Thyroid gland (tissue), 4 donors: ENCODE measurements around the gene VAPA. TPM values are rescaled to one million over a fixed set of nuclear protein-coding genes. Genes with fewer than 3 reads are reported as not detected.
"Not testable (repeated sequence)": the region's sequence is repeated elsewhere in the genome, so short reads cannot be mapped to it uniquely, and the experiment has no call there.

Experiments used
- DNase-seq, 2 donors: peaks; one replicate each; pipeline ENCODE4 v3.0.0-alpha.2; 2019
- H3K27ac ChIP-seq, 3 donors: fragments of 200-600 bp; sonication (generic); 1 replicate in 2 of 3; 2 replicates in 1 of 3; pipeline ENCODE4 v1.5.1; 2016 to 2019; ENCODE audit warnings: mild to moderate bottlenecking in 1 of 3, moderate library complexity in 1 of 3
- H3K27me3 ChIP-seq: fragments of 200-600 bp; sonication (generic); one replicate; pipeline ENCODE4 v1.5.1; 2019
- H3K36me3 ChIP-seq, 2 donors: fragments of 200-600 bp; sonication (generic); one replicate each; pipeline ENCODE4 v1.5.1; 2016 to 2019
- H3K4me1 ChIP-seq, 2 donors: fragments of 200-600 bp; sonication (generic); one replicate each; pipeline ENCODE4 v1.5.1; 2017 to 2019
- H3K4me3 ChIP-seq, 3 donors: fragments of 200-600 bp; sonication (generic); replicated peaks in 1 of 3; 1 replicate in 2 of 3; 2 replicates in 1 of 3; pipeline ENCODE4 v1.5.1; 2016; ENCODE audit warnings: mild to moderate bottlenecking in 1 of 3
- H3K9me3 ChIP-seq: fragments of 200-600 bp; sonication (generic); one replicate; pipeline ENCODE4 v1.5.1; 2017
- POLR2A ChIP-seq, 2 donors: fragments of 450-650 bp; IDR thresholded peaks; one replicate each; pipeline ENCODE4 v1.6.1; 2017; ENCODE audit warnings: antibody characterized with exemption in 2 of 2, mild to moderate bottlenecking in 2 of 2, moderate library complexity in 1 of 2
- WGBS, 2 donors: methylation state at CpG; one replicate each; pipeline ENCODE4 v1.1.5; 2017; 5-methylcytosine and 5-hydroxymethylcytosine counted together
- intact Hi-C: fragments of 100-400 bp; cut with DNase I; formaldehyde crosslinking; loops from one replicate; pipeline ENCODE4 v1.15.1; 2023
- total RNA-seq, 4 donors: library from RNA; depleted of rRNA; stranded (reverse); fragments of >200 nt; gene quantifications; one replicate each; pipeline ENCODE4 v1.2.3, GENCODE V29; 2016
- TF ChIP-seq, protein P1 (sequence below), 6 experiments: fragments of 200-600 bp in 3 of 6; fragments of 450-650 bp in 3 of 6; sonication (generic) in 3 of 6; IDR thresholded peaks; one replicate each; pipeline ENCODE4 v1.5.1; 2016 to 2019; ENCODE audit warnings: antibody characterized with exemption in 6 of 6, mild to moderate bottlenecking in 2 of 6, inconsistent platforms in 1 of 6, moderate library complexity in 1 of 6

The VAPA gene
- total RNA-seq, 4 donors from 2014 or later, result 232 to 261 (median 244) TPM

DNA sequence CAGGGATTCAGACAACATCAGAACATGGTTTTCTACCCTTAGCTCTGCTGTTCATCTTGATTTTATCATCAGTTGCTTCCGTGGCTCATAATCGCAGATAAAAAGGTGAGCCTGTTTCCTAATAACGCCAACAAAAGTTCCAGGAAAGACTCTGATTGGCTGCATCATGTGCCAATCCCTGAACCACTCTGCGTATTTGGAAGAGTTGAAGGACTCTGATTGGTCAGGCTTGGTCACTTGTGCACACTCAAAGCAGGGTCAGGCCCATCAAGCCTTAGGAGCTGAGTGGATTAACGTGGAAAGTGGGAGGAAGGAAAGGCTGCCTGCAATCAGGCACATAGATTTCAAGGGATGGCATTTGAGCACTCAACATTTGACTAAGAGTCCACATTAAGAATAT lies 16.7 kb upstream of the VAPA start:
- Histone ChIP-seq H3K4me1 (no peaks in the 10 kb centered on the region), H3K36me3 (no peaks in the 10 kb centered on the region), H3K27me3 (no peaks in the 10 kb centered on the region), H3K27ac (no peak overlapping the region), H3K9me3 (no peaks in the 10 kb centered on the region), H3K4me3 (no peak overlapping the region)
- TF ChIP-seq, protein P1, sequence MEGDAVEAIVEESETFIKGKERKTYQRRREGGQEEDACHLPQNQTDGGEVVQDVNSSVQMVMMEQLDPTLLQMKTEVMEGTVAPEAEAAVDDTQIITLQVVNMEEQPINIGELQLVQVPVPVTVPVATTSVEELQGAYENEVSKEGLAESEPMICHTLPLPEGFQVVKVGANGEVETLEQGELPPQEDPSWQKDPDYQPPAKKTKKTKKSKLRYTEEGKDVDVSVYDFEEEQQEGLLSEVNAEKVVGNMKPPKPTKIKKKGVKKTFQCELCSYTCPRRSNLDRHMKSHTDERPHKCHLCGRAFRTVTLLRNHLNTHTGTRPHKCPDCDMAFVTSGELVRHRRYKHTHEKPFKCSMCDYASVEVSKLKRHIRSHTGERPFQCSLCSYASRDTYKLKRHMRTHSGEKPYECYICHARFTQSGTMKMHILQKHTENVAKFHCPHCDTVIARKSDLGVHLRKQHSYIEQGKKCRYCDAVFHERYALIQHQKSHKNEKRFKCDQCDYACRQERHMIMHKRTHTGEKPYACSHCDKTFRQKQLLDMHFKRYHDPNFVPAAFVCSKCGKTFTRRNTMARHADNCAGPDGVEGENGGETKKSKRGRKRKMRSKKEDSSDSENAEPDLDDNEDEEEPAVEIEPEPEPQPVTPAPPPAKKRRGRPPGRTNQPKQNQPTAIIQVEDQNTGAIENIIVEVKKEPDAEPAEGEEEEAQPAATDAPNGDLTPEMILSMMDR (IDR thresholded peaks at IDR 0.05), result no peak
- no peak for TF ChIP-seq POLR2A (IDR thresholded peaks at IDR 0.05)
- no peak for DNase-seq
- intact Hi-C loops, result no loop called here
- 94% methylated on average over 5 of the region's 5 CpGs for WGBS, 2 donors

GRCh38 chr18:9897787-9898291 lies 16.0 kb upstream of the VAPA start:
- H3K27ac ChIP-seq, H3K4me3 ChIP-seq, H3K9me3 ChIP-seq, DNase-seq, H3K4me1 ChIP-seq, intact Hi-C loops, H3K36me3 ChIP-seq, H3K27me3 ChIP-seq: not testable (repeated sequence)
- WGBS, 2 donors, result 94 to 95% methylated on average over 10 of the region's 10 CpGs

DNA sequence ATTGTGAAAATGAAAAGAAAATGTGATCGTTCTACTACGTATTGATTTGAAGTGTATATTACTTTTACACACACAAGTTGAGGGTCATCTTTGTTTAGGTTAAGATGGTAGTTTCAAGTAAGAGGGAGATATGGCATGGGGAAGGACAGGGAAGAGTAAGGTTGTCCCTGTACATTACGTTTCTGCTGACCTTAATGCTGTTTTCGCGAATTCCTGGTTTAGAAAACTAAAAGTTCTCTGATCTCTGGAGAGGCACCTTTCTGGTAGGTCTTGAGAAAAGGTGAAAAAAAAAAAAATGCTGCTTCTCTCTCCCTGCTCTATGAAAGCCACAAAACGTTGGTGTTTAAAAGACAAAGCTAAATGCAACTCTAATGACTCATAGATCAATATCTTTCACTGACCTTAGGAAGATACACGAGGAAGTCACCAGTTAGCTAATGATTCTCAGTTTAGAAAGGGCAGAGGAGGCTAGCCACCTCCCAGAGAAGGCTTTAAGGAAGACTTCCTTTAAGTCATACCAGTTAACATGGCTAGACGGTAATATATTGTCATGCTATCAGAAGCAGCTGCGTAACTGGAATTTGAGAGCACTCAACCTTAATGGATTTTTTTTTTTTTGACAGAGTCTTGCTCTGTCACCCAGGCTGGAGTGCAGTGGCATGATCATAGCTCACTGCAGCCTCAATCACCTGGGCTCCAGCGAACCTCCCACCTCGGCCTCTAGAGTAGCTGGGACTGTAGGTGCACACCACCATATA lies 14.8 kb upstream of the VAPA start:
- TF ChIP-seq, protein P1 (IDR thresholded peaks at IDR 0.05), result no peak
- no peak for TF ChIP-seq POLR2A (IDR thresholded peaks at IDR 0.05)
- intact Hi-C loops, result no loop called here
- H3K27ac ChIP-seq, result no peak overlapping the region
- H3K9me3 ChIP-seq, result no peaks in the 10 kb centered on the region
- no peak overlapping the region for H3K4me3 ChIP-seq
- no peaks in the 10 kb centered on the region for H3K4me1 ChIP-seq
- WGBS, 2 donors, result 73 to 76% methylated on average over 11 of the region's 11 CpGs
- DNase-seq, result no peak
- no peaks in the 10 kb centered on the region for H3K27me3 ChIP-seq
- H3K36me3 ChIP-seq, result no peaks in the 10 kb centered on the region

DNA sequence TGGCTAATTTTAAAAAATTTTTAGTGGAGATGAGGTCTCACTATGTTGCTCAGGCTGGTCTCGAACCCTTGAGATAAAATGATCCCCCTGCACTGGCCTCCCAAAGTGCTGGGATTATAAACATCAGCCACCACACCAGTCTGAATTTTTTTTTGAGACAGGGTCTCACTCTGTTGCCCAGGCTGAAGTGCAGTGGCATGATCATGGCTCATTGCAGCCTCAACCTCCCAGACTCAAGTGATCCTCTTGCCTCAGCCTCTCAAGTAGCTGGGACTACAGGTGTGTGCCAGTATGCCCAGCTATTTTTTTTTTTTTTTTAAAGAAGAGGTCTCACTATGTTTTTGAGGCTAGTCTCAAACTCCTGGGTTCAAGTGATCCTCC lies 14.3 kb upstream of the VAPA start:
- intact Hi-C loops, H3K9me3 ChIP-seq, H3K4me3 ChIP-seq, H3K4me1 ChIP-seq, DNase-seq, H3K27me3 ChIP-seq, H3K27ac ChIP-seq, H3K36me3 ChIP-seq: not testable (repeated sequence)
- WGBS, 2 donors, result 83% methylated on average over 1 of the region's 1 CpG; no CpG with 5 or more reads in 1 of the 2 donors

DNA sequence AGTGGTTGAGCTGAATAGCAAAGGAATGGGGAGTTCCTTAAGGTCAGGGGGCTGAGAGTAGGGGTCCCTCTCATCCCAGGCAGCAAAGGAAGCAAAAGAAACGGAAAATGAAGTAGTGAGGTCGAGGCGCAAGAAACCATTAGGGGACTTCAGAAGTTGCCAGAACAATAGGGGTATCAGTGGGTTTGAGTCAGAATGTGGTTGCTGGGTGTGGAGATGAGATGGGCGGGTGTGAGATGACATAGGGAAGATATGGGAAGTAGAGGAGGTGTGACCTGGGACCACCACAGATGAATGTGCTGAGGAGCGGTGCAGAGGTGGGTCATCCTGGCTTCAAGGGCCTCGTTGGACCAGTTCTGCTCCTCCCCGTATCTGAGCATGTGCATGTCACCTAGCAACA lies 13.1 kb upstream of the VAPA start:
- H3K9me3 ChIP-seq, result no peaks in the 10 kb centered on the region
- intact Hi-C loops, result no loop called here
- H3K4me1 ChIP-seq, result no peaks in the 10 kb centered on the region
- no peak for DNase-seq
- 85 to 86% methylated on average over 7 of the region's 7 CpGs for WGBS, 2 donors
- H3K27ac ChIP-seq, result no peak overlapping the region
- no peak overlapping the region for H3K4me3 ChIP-seq
- no peak for TF ChIP-seq POLR2A (IDR thresholded peaks at IDR 0.05)
- TF ChIP-seq, protein P1 (IDR thresholded peaks at IDR 0.05), result no peak
- no peaks in the 10 kb centered on the region for H3K27me3 ChIP-seq
- H3K36me3 ChIP-seq, result no peaks in the 10 kb centered on the region

DNA sequence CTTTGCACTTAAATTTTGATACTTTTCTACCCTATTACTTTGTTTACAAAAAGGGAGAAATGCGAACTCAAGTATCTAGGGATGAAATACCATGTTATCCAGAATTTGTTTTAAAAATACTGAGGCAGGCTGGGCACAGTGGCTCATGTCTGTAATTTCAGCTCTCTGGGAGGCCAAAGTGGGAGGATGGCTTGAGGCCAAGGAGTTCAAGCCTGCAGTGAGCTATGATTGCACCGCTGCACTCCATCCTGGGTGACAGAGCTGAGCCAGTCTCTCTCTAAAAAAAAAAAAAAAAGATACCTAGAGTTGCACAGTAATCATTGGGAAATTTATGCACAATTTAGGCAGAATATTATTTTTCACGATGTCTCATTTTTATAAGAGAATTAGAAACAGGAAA lies 12.4 kb upstream of the VAPA start:
- Histone ChIP-seq H3K9me3 (no peaks in the 10 kb centered on the region), H3K27me3 (no peaks in the 10 kb centered on the region), H3K4me3 (no peak overlapping the region), H3K4me1 (no peaks in the 10 kb centered on the region), H3K27ac (no peak overlapping the region), H3K36me3 (no peaks in the 10 kb centered on the region)
- WGBS, 2 donors, result 77 to 80% methylated on average over 3 of the region's 3 CpGs
- TF ChIP-seq, protein P1 (IDR thresholded peaks at IDR 0.05), result no peak
- TF ChIP-seq POLR2A (IDR thresholded peaks at IDR 0.05), result no peak
- DNase-seq, result peak; percentile 44 to 49
- intact Hi-C loops, result no loop called here

DNA sequence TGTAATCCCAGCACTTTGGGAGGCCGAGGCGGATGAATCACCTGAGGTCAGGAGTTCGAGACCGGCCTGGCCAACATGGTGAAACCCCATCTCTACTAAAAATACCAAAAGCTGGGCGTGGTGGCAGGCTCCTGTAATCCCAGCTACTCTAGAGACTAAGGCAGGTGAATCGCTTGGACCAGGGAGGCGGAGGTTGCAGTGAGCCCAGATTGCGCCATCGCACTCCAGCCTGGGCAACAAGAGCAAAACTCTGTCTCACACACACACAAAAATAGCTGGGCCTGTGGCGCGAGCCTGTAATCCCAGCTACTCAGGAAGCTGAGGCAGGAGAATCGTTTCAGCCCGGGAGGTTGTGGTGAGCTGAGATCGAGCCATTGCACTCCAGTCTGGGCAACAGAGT lies 11.6 kb upstream of the VAPA start:
- H3K27ac ChIP-seq, H3K9me3 ChIP-seq, H3K27me3 ChIP-seq, intact Hi-C loops, H3K4me1 ChIP-seq, H3K4me3 ChIP-seq, DNase-seq, H3K36me3 ChIP-seq: not testable (repeated sequence)
- WGBS, 2 donors, result 94 to 95% methylated on average over 14 of the region's 14 CpGs
